ENCODE measurements around the gene RNF220.

DNA sequence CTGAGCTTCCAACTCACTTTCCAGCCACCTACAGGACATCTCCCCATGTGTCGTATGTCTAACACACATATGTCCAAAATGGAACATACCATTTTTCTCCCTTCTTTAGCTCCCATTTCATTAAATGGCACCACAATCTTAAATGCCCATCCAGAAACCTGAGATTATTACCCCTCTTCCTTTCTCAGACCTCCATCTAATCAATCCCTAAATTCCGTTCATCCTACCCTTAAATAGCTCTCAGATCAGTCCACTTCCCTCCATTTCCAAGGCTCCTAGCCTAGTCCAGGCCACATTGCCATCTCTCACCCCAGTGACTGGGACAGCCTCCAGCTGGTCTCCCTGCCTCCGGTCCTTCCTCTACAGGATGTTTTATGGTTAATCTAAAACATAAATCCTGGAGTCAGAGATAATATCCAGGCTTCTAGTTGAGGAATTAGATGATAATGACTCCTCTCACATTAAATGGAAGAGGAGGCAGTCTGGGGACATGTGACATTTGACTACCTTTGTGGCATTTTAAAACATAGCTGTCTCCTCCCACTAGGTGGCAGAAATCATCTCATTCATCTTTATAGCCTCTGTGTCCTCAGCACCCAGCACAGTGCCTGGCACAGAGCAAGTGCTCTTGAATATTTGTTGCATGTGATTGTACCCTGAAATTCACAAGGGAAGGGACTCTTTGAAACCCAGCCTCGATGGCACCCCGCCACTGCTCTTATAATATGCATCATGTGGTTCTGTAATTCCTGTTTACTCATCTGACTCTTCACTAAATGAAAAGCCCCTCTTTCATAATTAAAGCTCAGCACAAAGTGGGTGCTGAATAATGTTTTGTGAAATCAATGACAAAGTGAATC lies 166.9 kb downstream of the RNF220 start:
- TF ChIP-seq CTCF (IDR thresholded peaks at IDR 0.05), result peak in 6 of 7 experiments; percentile 37 to 56 (median 49)
- no peak for TF ChIP-seq POLR2A (IDR thresholded peaks at IDR 0.05)

Data from body of pancreas (tissue), 4 donors.